ENCODE results near the gene DFFB. TPM values are rescaled to one million over a fixed set of nuclear protein-coding genes. Genes with fewer than 3 reads are reported as not detected.

Gene DFFB
- total and polyA plus RNA-seq, 8 donors, result 5.4 to 14.7 (median 11.2) TPM

- no peaks in the 10 kb centered on the region for H3K36me3 ChIP-seq
- intact Hi-C loops (cut with DNase I), result no loop called here
- no peaks in the 10 kb centered on the region for H3K9me3 ChIP-seq
- ATAC-seq (no peak), DNase-seq (peak in 1 of 4 donors; percentile 27)
- TF ChIP-seq CTCF (IDR thresholded peaks at IDR 0.05), result no peak
- H3K4me3 ChIP-seq, result no peak overlapping the region
- peaks cover 0 to 18% of the 10 kb centered on the region in 2 donors for H3K27me3 ChIP-seq
- peaks cover 0 to 2% of the 10 kb centered on the region in 2 donors for H3K4me1 ChIP-seq
- no peak overlapping the region for H3K27ac ChIP-seq
Measured at GRCh38 chr1:3905266-3905952, 48.1 kb downstream of the DFFB start.

- ATAC-seq (no peak), DNase-seq (peak in 1 of 4 donors; percentile 28)
- H3K27ac ChIP-seq, result no peak overlapping the region
- H3K4me3 ChIP-seq, result no peak overlapping the region
- H3K4me1 ChIP-seq, result peaks cover 0 to 2% of the 10 kb centered on the region in 2 donors
- H3K9me3 ChIP-seq, result no peaks in the 10 kb centered on the region
- intact Hi-C loops (cut with DNase I), result no loop called here
- H3K36me3 ChIP-seq, result no peaks in the 10 kb centered on the region
- no peak for TF ChIP-seq CTCF (IDR thresholded peaks at IDR 0.05)
- peaks cover 0 to 25% of the 10 kb centered on the region in 2 donors for H3K27me3 ChIP-seq
Measured at GRCh38 chr1:3905953-3906671, 48.8 kb downstream of the DFFB start.

- no peak for TF ChIP-seq CTCF (IDR thresholded peaks at IDR 0.05)
- H3K27ac ChIP-seq, result no peak overlapping the region
- no peaks in the 10 kb centered on the region for H3K9me3 ChIP-seq
- ATAC-seq (no peak), DNase-seq (peak in 1 of 4 donors; percentile 20)
- no peaks in the 10 kb centered on the region for H3K36me3 ChIP-seq
- H3K4me1 ChIP-seq, result no peaks in the 10 kb centered on the region
- peaks cover 0 to 31% of the 10 kb centered on the region in 2 donors for H3K27me3 ChIP-seq
- intact Hi-C loops (cut with DNase I), result no loop called here
- H3K4me3 ChIP-seq, result no peak overlapping the region
Measured at GRCh38 chr1:3906672-3907020, 49.4 kb downstream of the DFFB start.

- ATAC-seq (no peak), DNase-seq (peak in 1 of 4 donors; percentile 32)
- Histone ChIP-seq H3K9me3 (no peaks in the 10 kb centered on the region), H3K27ac (no peak overlapping the region), H3K27me3 (peaks cover 0 to 35% of the 10 kb centered on the region in 2 donors), H3K36me3 (no peaks in the 10 kb centered on the region), H3K4me3 (no peak overlapping the region), H3K4me1 (no peaks in the 10 kb centered on the region)
- peak in 1 of 2 donors; percentile 7 for TF ChIP-seq CTCF (IDR thresholded peaks at IDR 0.05)
- intact Hi-C loops (cut with DNase I), result no loop called here
Measured at GRCh38 chr1:3907031-3907534, 49.8 kb downstream of the DFFB start.

- H3K27me3 ChIP-seq, result peaks cover 0 to 41% of the 10 kb centered on the region in 2 donors
- no peaks in the 10 kb centered on the region for H3K4me1 ChIP-seq
- DNase-seq (peak in 1 of 4 donors; percentile 27), ATAC-seq (no peak)
- intact Hi-C loops (cut with DNase I), result no loop called here
- no peaks in the 10 kb centered on the region for H3K36me3 ChIP-seq
- TF ChIP-seq CTCF (IDR thresholded peaks at IDR 0.05), result no peak
- H3K9me3 ChIP-seq, result no peaks in the 10 kb centered on the region
- H3K27ac ChIP-seq, result no peak overlapping the region
- no peak overlapping the region for H3K4me3 ChIP-seq
Measured at GRCh38 chr1:3907621-3908165, 50.4 kb downstream of the DFFB start.

Data from left lung (tissue), 10 donors.